Measurements from ENCODE around the gene PRPF40B. TPM values are rescaled to one million over a fixed set of nuclear protein-coding genes. Genes with fewer than 3 reads are reported as not detected.

PRPF40B gene
- total and polyA plus RNA-seq, 9 of the 15 experiments (the other 6 are each of a cell fraction or from before 2014, with no cell fraction given), result 0.55 to 10.6 (median 4.8) TPM

- TF ChIP-seq ZNF165 (CRISPR knock-in tag; IDR thresholded peaks at IDR 0.05; ENCODE audit: borderline replicate concordance), result no peak
- TF ChIP-seq ARID3B (CRISPR knock-in tag; IDR thresholded peaks at IDR 0.05; ENCODE audit: borderline replicate concordance), result no peak
- TF ChIP-seq ZNF561 (CRISPR knock-in tag; conservative IDR thresholded peaks at IDR 0.05), result no peak
- TF ChIP-seq ZNF586 (CRISPR knock-in tag; conservative IDR thresholded peaks at IDR 0.05), result no peak
- TF ChIP-seq ZSCAN32 (CRISPR knock-in tag; IDR thresholded peaks at IDR 0.05), result no peak
- TF ChIP-seq ZNF133 (CRISPR knock-in tag; IDR thresholded peaks at IDR 0.05), result no peak
- TF ChIP-seq NR3C1 (CRISPR knock-in tag; IDR thresholded peaks at IDR 0.05), result no peak
- no peaks in the 10 kb centered on the region for H3K27me3 ChIP-seq (ENCODE audit: control insufficient read depth in 2 of 2, insufficient read depth in 2 of 2, low read length in 2 of 2)
- CTCF ChIA-PET (ENCODE audit: low intra/inter-chr PET ratio), result interaction anchor here (0.7 kb wide), 1 partner anchor 128 kb away, joined by 3 read pairs; no protein-coding TSS in a partner anchor
- no peak overlapping the region for H3K9ac ChIP-seq (ENCODE audit: insufficient read depth in 1 of 2, low read depth in 2 of 2, low read length in 2 of 2)
- no peaks in the 10 kb centered on the region for H4K20me1 ChIP-seq (replicated peaks; ENCODE audit: control insufficient read depth, insufficient read depth, low read length)
- H2AFZ ChIP-seq (ENCODE audit: low read depth, low read length), result no peak overlapping the region
- H3K4me1 ChIP-seq (replicated peaks in 1 of 2; ENCODE audit: control insufficient read depth in 2 of 2, insufficient read depth in 2 of 2, low read length in 2 of 2), result peaks cover 3 to 11% of the 10 kb centered on the region in 2 experiments; a peak in 3 of 5 replicates
- BruUV-seq (replicated peaks), result no TSS peak
- ATAC-seq (no peak), FAIRE-seq (no peak), DNase-seq (ENCODE audit: extremely low read depth in 1 of 4, low spot score in 3 of 4) (no peak)
- 61% methylated on average over 7 of the region's 9 CpGs for WGBS (ENCODE audit: insufficient coverage, low coverage, missing lambda C conversion rate)
- no peaks in the 10 kb centered on the region for H3K36me3 ChIP-seq (ENCODE audit: control insufficient read depth, insufficient read depth, low read length)
- H3K79me2 ChIP-seq (ENCODE audit: control insufficient read depth, insufficient read depth, low read length), result no peaks in the 10 kb centered on the region
- H3K9me1 ChIP-seq (ENCODE audit: control insufficient read depth, insufficient read depth, low read length), result no peaks in the 10 kb centered on the region
- intact Hi-C loops (cut with micrococcal nuclease) (no loop called here), in situ Hi-C loops (cut with MboI) (no loop called here)
- H3K9me3 ChIP-seq (replicated peaks; ENCODE audit: control insufficient read depth, insufficient read depth, low read depth, low read length), result no peaks in the 10 kb centered on the region
- H3K27ac ChIP-seq (ENCODE audit: extremely low read depth, low read depth, low read length), result no peak overlapping the region
- no peak overlapping the region for H3K4me2 ChIP-seq (ENCODE audit: insufficient read depth, low read length)
- POLR2A ChIA-PET, result interaction anchor here (0.5 to 3.2 kb wide), 5 partner anchors 14 to 115 kb away, joined by 3 to 18 read pairs (median 5); partner anchors contain the start of gene TMBIM6
- no peak overlapping the region for H3K4me3 ChIP-seq
Measured at GRCh38 chr12:49635036-49635435, 11.7 kb downstream of the PRPF40B start.

Measured in K562 (cell line).